ENCODE data around the gene AGPAT1.

Gene AGPAT1

GRCh38 chr6:32140420-32141046, 35.4 kb downstream of the AGPAT1 start:
- TF ChIP-seq CTCF (IDR thresholded peaks at IDR 0.05; ENCODE audit: extremely low read depth, missing control alignments), result no peak
- no peak for DNase-seq (ENCODE audit: low spot score)

GRCh38 chr6:32139590-32139989, 36.3 kb downstream of the AGPAT1 start:
- no peak for TF ChIP-seq CTCF (IDR thresholded peaks at IDR 0.05; ENCODE audit: extremely low read depth, missing control alignments)

GRCh38 chr6:32137454-32137853, 38.4 kb downstream of the AGPAT1 start:
- no peak for DNase-seq (ENCODE audit: low spot score)
- TF ChIP-seq CTCF (IDR thresholded peaks at IDR 0.05; ENCODE audit: extremely low read depth, missing control alignments), result no peak

More at GRCh38 chr6:32139590-32139989, 36.3 kb downstream of the AGPAT1 start:
- no peak for DNase-seq (ENCODE audit: low spot score)

- DNase-seq (ENCODE audit: low spot score), result no peak
- no peak for TF ChIP-seq CTCF (IDR thresholded peaks at IDR 0.05; ENCODE audit: extremely low read depth, missing control alignments)
Observed at GRCh38 chr6:32133786-32134185, 42.1 kb downstream of the AGPAT1 start.

- TF ChIP-seq CTCF (IDR thresholded peaks at IDR 0.05; ENCODE audit: extremely low read depth, missing control alignments), result no peak
- no peak for DNase-seq (ENCODE audit: low spot score)
Observed at GRCh38 chr6:32132110-32132509, 43.8 kb downstream of the AGPAT1 start.

GRCh38 chr6:32131439-32131948, 44.4 kb downstream of the AGPAT1 start:
- no peak for DNase-seq (ENCODE audit: low spot score)
- TF ChIP-seq CTCF (IDR thresholded peaks at IDR 0.05; ENCODE audit: extremely low read depth, missing control alignments), result no peak

- TF ChIP-seq CTCF (IDR thresholded peaks at IDR 0.05; ENCODE audit: extremely low read depth, missing control alignments), result no peak
- no peak for DNase-seq (ENCODE audit: low spot score)
Observed at GRCh38 chr6:32129297-32130088, 46.4 kb downstream of the AGPAT1 start.

Measured in GM20000 (cell line).